HepG2 (cell line): ENCODE results near the gene SPAG8. TPM values are rescaled to one million over a fixed set of nuclear protein-coding genes. Genes with fewer than 3 reads are reported as not detected.

Experiments used
- ARNT ChIP-seq: fragments of 450-650 bp; IDR thresholded peaks from 2 replicates; pipeline ENCODE4 v1.6.1; 2017
- FIP1L1 ChIP-seq: fragments of 200-400 bp; formaldehyde crosslinking; IDR thresholded peaks from 2 replicates; pipeline ENCODE4 v1.6.1; 2018; ENCODE audit warnings: low read depth, mild to moderate bottlenecking, low read length, moderate library complexity, borderline replicate concordance; ENCODE audit not compliant: insufficient read depth
- GABPB1 ChIP-seq: IDR thresholded peaks from 2 replicates; pipeline ENCODE4 v1.6.1; 2016; ENCODE audit warnings: mild to moderate bottlenecking, missing genetic modification reagents, moderate library complexity, missing compliant biosample characterization
- GPBP1L1 ChIP-seq: sonication (generic); formaldehyde crosslinking; IDR thresholded peaks from 2 replicates; pipeline ENCODE4 v1.5.0; 2020; ENCODE audit warnings: mild to moderate bottlenecking, missing genetic modification reagents
- HNF4A ChIP-seq: sonication (generic); formaldehyde crosslinking; IDR thresholded peaks from 2 replicates; pipeline ENCODE4 v1.4.0; 2020; ENCODE audit warnings: missing genetic modification reagents
- HOXA5 ChIP-seq: sonication (generic); formaldehyde crosslinking; IDR thresholded peaks from 2 replicates; pipeline ENCODE4 v1.4.0; 2020; ENCODE audit warnings: missing genetic modification reagents
- KLF13 ChIP-seq: sonication (generic); formaldehyde crosslinking; IDR thresholded peaks from 2 replicates; pipeline ENCODE4 v1.4.0; 2020; ENCODE audit warnings: mild to moderate bottlenecking, missing genetic modification reagents
- MED1 ChIP-seq: sonication (generic); formaldehyde crosslinking; IDR thresholded peaks from 2 replicates; pipeline ENCODE4 v1.4.0; 2020; ENCODE audit warnings: missing genetic modification reagents
- MLXIP ChIP-seq: sonication (generic); formaldehyde crosslinking; IDR thresholded peaks from 2 replicates; pipeline ENCODE4 v1.9.0; 2021; ENCODE audit warnings: missing genetic modification reagents, borderline replicate concordance
- NBN ChIP-seq: fragments of 450-650 bp; conservative IDR thresholded peaks from 2 replicates; pipeline ENCODE4 v1.6.1; 2017
- PHF20 ChIP-seq: sonication (generic); formaldehyde crosslinking; IDR thresholded peaks from 2 replicates; pipeline ENCODE4 v1.5.0; 2020; ENCODE audit warnings: mild to moderate bottlenecking, missing genetic modification reagents
- RBAK ChIP-seq: sonication (generic); formaldehyde crosslinking; IDR thresholded peaks from 2 replicates; pipeline ENCODE4 v1.5.1; 2020; ENCODE audit warnings: mild to moderate bottlenecking, missing genetic modification reagents
- REXO4 ChIP-seq: sonication (generic); formaldehyde crosslinking; IDR thresholded peaks from 2 replicates; pipeline ENCODE4 v1.8.0; 2022; ENCODE audit warnings: missing genetic modification reagents, mild to moderate bottlenecking, borderline replicate concordance
- SKI ChIP-seq: fragments of 450-650 bp; IDR thresholded peaks from one replicate; pipeline ENCODE4 v1.6.1; 2018; ENCODE audit warnings: mild to moderate bottlenecking; ENCODE audit not compliant: partially characterized antibody
- STAT6 ChIP-seq: sonication (generic); formaldehyde crosslinking; IDR thresholded peaks from 2 replicates; pipeline ENCODE4 v1.4.0; 2020; ENCODE audit warnings: missing genetic modification reagents, mild to moderate bottlenecking, borderline replicate concordance
- TBX3 ChIP-seq: fragments of 450-650 bp; IDR thresholded peaks from 2 replicates; pipeline ENCODE4 v1.6.1; 2017; ENCODE audit warnings: antibody characterized with exemption, mild to moderate bottlenecking, inconsistent platforms, borderline replicate concordance
- ZC3H13 ChIP-seq: sonication (generic); formaldehyde crosslinking; IDR thresholded peaks from 2 replicates; pipeline ENCODE4 v1.8.1; 2023; ENCODE audit warnings: mild to moderate bottlenecking, missing genetic modification reagents, moderate library complexity
- ZNF263 ChIP-seq: sonication (generic); formaldehyde crosslinking; IDR thresholded peaks from 2 replicates; pipeline ENCODE4 v1.4.0; 2020; ENCODE audit warnings: missing genetic modification reagents
- ZNF337 ChIP-seq: sonication (generic); formaldehyde crosslinking; IDR thresholded peaks from 2 replicates; pipeline ENCODE4 v1.5.1; 2020; ENCODE audit warnings: missing genetic modification reagents, low read depth, mild to moderate bottlenecking, borderline replicate concordance
- ZNF451 ChIP-seq: sonication (generic); formaldehyde crosslinking; IDR thresholded peaks from 2 replicates; pipeline ENCODE4 v1.5.0; 2020; ENCODE audit warnings: mild to moderate bottlenecking, missing genetic modification reagents
- ZNF484 ChIP-seq: sonication (generic); formaldehyde crosslinking; IDR thresholded peaks from 2 replicates; pipeline ENCODE4 v1.5.1; 2020; ENCODE audit warnings: mild to moderate bottlenecking, low read depth, missing genetic modification reagents, borderline replicate concordance
- ZNF772 ChIP-seq: sonication (generic); formaldehyde crosslinking; IDR thresholded peaks from 2 replicates; pipeline ENCODE4 v1.5.0; 2020; ENCODE audit warnings: mild to moderate bottlenecking, missing genetic modification reagents
- ZNF83 ChIP-seq: sonication (generic); formaldehyde crosslinking; IDR thresholded peaks from 2 replicates; pipeline ENCODE4 v1.4.0; 2020; ENCODE audit warnings: missing genetic modification reagents, mild to moderate bottlenecking, borderline replicate concordance
- polyA plus RNA-seq, 8 experiments: library from polyadenylated mRNA; depleted of rRNA in 3 of 8; stranded (reverse) in 7 of 8; unstranded in 1 of 8; fragments of >200 nt; fragmentation: Illumina TruSeq in 4 of 8; extraction: Trizol in 4 of 8; gene quantifications; 2 replicates each; pipeline versions ENCODE4 v1.2.1 to v1.2.3, GENCODE V29; 2011 to 2016; ENCODE audit warnings: low read depth in 4 of 8, missing spikeins in 1 of 8, mixed read lengths in 1 of 8; ENCODE audit not compliant: insufficient read depth in 1 of 8
- total RNA-seq, 5 experiments: library from RNA; depleted of rRNA; stranded (reverse); fragments of >200 nt; fragmentation: Illumina TruSeq; extraction: Trizol; gene quantifications; 2 replicates each; pipeline ENCODE4 v1.2.3, GENCODE V29; 2016; ENCODE audit warnings: low read depth in 1 of 5

The SPAG8 gene
- total and polyA plus RNA-seq, 2 of the 13 experiments (the other 11 are each of a cell fraction or from before 2014, with no cell fraction given): 0.18 to 0.27 TPM

- TF ChIP-seq KLF13 (no peak), PHF20 (CRISPR knock-in tag) (peak; percentile 48; the same call in 1 of the 2 replicates), FIP1L1 (no peak), SKI (no peak), NBN (no peak), HOXA5 (CRISPR knock-in tag) (no peak), MLXIP (no peak), TBX3 (peak; percentile 51; the same call in 1 of the 2 replicates), HNF4A (peak; percentile 73), REXO4 (CRISPR knock-in tag) (no peak), RBAK (no peak), ZNF484 (CRISPR knock-in tag) (no peak), GABPB1 (peak; percentile 88), ZNF337 (CRISPR knock-in tag) (no peak), ZNF772 (peak; percentile 37; the same call in 1 of the 2 replicates), ZNF83 (CRISPR knock-in tag) (no peak), ZNF451 (no peak), STAT6 (CRISPR knock-in tag) (no peak), ARNT (no peak), ZC3H13 (CRISPR knock-in tag) (no peak), ZNF263 (CRISPR knock-in tag) (no peak), GPBP1L1 (CRISPR knock-in tag) (no peak), MED1 (CRISPR knock-in tag) (peak; percentile 50)
Observed at GRCh38 chr9:35834260-35835215, 22.5 kb upstream of the SPAG8 start (continued).
